ENCODE measurements around the gene LY6G6F. TPM values are rescaled to one million over a fixed set of nuclear protein-coding genes. Genes with fewer than 3 reads are reported as not detected.

LY6G6F gene
- total RNA-seq, 4 donors from 2014 or later = not detected

- Histone ChIP-seq H3K9me3 (no peaks in the 10 kb centered on the region), H3K4me3 (peak within 1 kb of the TSS; percentile 69 to 98 (median 94)), H3K4me1 (peaks cover 30 to 53% (median 49%) of the 10 kb centered on the region in 4 donors), H3K36me3 (peaks cover 46 to 73% (median 61%) of the 10 kb centered on the region in 4 donors), H3K27ac (replicated peaks in 1 of 4) (peak within 1 kb of the TSS; percentile 93 to 99 (median 97)), H3K27me3 (no peaks in the 10 kb centered on the region)
- intact Hi-C loops (cut with DNase I) = loop anchor here (5.0 kb wide), 1 partner anchor 38 kb away; no protein-coding TSS in a partner anchor
- WGBS = 18% methylated on average over 25 of the region's 36 CpGs
- TF ChIP-seq CTCF (IDR thresholded peaks at IDR 0.05) = peak in 2 of 3 experiments; percentile 58
- TF ChIP-seq EP300 (IDR thresholded peaks at IDR 0.05) = no peak
- no peak for DNase-seq (ENCODE audit: extremely low spot score)
These were observed 22.3 kb downstream of the LY6G6F start, which contains the start of gene DDAH2 for GRCh38 chr6:31728767-31729514. Gene DDAH2 (minus strand): TSS chr6:31729299. CDS start chr6:31729161, 138 bp downstream.

- Histone ChIP-seq H3K9me3 (no peaks in the 10 kb centered on the region), H3K36me3 (peaks cover 47 to 74% (median 64%) of the 10 kb centered on the region in 4 donors), H3K27me3 (no peaks in the 10 kb centered on the region), H3K4me3 (peak overlapping the region; percentile 69 to 98 (median 94)), H3K27ac (replicated peaks in 1 of 4) (peak overlapping the region; percentile 93 to 99 (median 97)), H3K4me1 (peaks cover 36 to 59% (median 55%) of the 10 kb centered on the region in 4 donors)
- TF ChIP-seq POLR2AphosphoS5 (IDR thresholded peaks at IDR 0.05) (peak; percentile 82 to 88), POLR2A (IDR thresholded peaks at IDR 0.05; ENCODE audit: low read depth) (no peak), CTCF (IDR thresholded peaks at IDR 0.05) (peak in 2 of 3 experiments; percentile 9 to 83)
- peak; percentile 97 for DNase-seq (ENCODE audit: extremely low spot score)
- WGBS = 0% methylated on average over 14 of the region's 29 CpGs
- intact Hi-C loops (cut with DNase I) = loop anchor here (5.0 kb wide), 1 partner anchor 38 kb away; no protein-coding TSS in a partner anchor
These were observed 22.9 kb downstream of the LY6G6F start for GRCh38 chr6:31729515-31729978.

- no peaks in the 10 kb centered on the region for H3K27me3 ChIP-seq
- H3K4me3 ChIP-seq = peak overlapping the region; percentile 69 to 98 (median 94)
- peak; percentile 97 for DNase-seq (ENCODE audit: extremely low spot score)
- no peak for TF ChIP-seq EP300 (IDR thresholded peaks at IDR 0.05)
- peak; percentile 63 to 92 for TF ChIP-seq POLR2AphosphoS5 (IDR thresholded peaks at IDR 0.05)
- TF ChIP-seq CTCF (IDR thresholded peaks at IDR 0.05) = peak in 1 of 3 experiments; percentile 6
- TF ChIP-seq POLR2A (IDR thresholded peaks at IDR 0.05; ENCODE audit: low read depth) = peak; percentile 25
- H3K36me3 ChIP-seq = peaks cover 47 to 70% (median 64%) of the 10 kb centered on the region in 4 donors
- H3K27ac ChIP-seq (replicated peaks in 1 of 4) = peak overlapping the region; percentile 93 to 99 (median 97)
- peaks cover 38 to 65% (median 60%) of the 10 kb centered on the region in 4 donors for H3K4me1 ChIP-seq
- intact Hi-C loops (cut with DNase I) = loop anchor here (5.0 kb wide), 1 partner anchor 37 kb away; no protein-coding TSS in a partner anchor
- no peaks in the 10 kb centered on the region for H3K9me3 ChIP-seq
- WGBS = 3% methylated on average over 19 of the region's 46 CpGs
These were observed 23.4 kb downstream of the LY6G6F start for GRCh38 chr6:31729979-31730630.

GRCh38 chr6:31730631-31731086 lies 24.0 kb downstream of the LY6G6F start:
- Histone ChIP-seq H3K9me3 (no peaks in the 10 kb centered on the region), H3K27me3 (no peaks in the 10 kb centered on the region), H3K27ac (replicated peaks in 1 of 4) (peak overlapping the region; percentile 93 to 99 (median 97)), H3K4me3 (peak overlapping the region; percentile 69 to 98 (median 94)), H3K36me3 (peaks cover 47 to 67% (median 60%) of the 10 kb centered on the region in 4 donors), H3K4me1 (peaks cover 38 to 69% (median 61%) of the 10 kb centered on the region in 4 donors)
- 86% methylated on average over 11 of the region's 11 CpGs for WGBS
- no peak for TF ChIP-seq EP300 (IDR thresholded peaks at IDR 0.05)
- TF ChIP-seq POLR2AphosphoS5 (IDR thresholded peaks at IDR 0.05) = no peak
- no peak for TF ChIP-seq CTCF (IDR thresholded peaks at IDR 0.05)
- TF ChIP-seq POLR2A (IDR thresholded peaks at IDR 0.05; ENCODE audit: low read depth) = no peak
- no peak for DNase-seq (ENCODE audit: extremely low spot score)
- intact Hi-C loops (cut with DNase I) = no loop called here

Data from esophagus muscularis mucosa (tissue), 4 donors.